Endometrium (tissue), 2 donors: Measurements from ENCODE around the gene SHROOM4.

Experiments used
- FAIRE-seq: peaks from 2 replicates; lab custom pipeline; 2012; peaks lifted over from hg19 to GRCh38; lab: Jason Lieb, UNC
- donor health status: control.
- donor health status: control.

The SHROOM4 gene

DNA sequence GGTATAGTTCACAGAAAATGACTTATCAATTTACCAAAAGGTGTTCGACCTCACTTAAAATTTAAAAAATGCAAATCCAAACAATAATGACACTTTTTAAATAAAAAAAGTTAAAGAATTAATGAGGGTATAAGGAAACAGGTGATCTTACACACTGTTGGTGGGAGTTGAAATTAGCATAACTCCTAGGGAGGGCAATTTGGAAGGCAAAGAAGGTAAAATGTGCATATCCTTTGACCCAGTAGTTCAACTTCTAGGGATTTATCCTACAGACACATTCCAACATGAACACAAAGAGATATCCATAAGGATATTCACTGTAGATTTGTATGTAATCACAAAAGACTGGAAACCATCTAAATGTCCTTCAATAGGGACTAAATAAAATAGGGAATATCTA lies 199.5 kb downstream of the SHROOM4 start:
- FAIRE-seq, result no peak

DNA sequence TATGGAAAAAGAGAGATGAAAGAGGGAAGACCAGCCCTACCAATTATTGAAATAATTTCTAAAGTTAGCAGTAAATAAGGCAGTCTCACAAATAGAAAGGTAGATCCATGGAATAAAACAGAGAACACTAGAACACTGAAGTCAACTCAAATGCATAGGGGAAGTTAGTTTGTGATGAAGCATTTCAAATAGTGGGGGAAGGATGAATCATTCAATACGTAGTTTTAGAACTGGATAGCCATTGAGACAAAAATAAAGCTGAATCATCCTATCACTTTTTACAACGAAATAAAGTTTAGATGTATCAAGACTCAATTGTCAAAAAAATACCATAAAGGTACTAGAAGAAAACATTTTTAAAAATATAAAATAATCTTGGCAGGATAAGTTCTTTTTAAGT lies 200.1 kb downstream of the SHROOM4 start:
- FAIRE-seq, result no peak

DNA sequence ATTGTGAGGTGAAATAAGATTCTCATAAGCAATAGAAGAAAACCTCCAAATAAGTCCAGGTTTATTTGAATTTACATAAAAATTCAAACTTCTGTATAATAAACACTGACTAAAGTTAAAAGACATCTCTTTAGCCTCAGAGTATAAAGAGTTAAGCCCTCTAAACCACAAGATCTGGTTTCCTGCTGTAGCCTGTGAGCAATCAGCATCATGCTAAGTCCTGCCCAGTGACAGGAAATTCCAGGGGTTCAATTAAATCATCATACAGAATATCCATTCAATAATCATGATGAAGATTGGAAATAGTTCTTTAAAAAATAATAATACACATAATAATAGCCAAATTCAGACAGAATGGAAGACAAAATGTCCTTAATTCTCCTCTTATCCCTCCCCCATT lies 204.2 kb downstream of the SHROOM4 start:
- FAIRE-seq, result no peak

DNA sequence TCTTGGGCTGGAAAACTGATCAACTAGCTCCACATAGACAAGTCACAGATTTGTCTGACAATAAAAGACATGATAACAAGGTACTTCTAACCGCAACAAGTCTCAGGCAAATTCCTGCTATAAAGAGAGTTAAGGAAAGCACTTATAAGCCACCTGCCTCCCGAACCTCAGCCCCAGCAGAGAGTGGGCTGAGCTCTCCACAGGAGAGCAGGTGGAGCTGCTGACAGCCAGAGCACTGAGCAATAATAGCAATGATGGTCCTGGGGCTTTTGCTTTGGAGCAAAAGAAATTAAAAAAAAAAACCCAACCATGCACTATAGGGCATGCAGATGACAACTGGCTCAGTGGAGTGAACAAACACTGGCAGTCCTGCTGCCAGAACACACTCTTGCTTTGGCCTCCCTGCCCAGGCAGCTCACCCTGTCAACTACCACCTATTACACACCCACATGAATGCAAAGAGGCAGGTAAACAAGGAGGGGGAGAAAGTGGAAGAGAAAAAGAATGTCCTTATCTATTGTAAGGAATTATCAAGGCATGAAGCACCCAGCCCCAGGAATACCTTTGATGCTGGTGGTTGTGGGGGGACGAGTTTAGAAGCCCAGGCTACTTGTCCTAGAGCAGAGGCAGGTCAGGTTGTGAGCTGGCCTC lies 207.6 kb downstream of the SHROOM4 start:
- no peak for FAIRE-seq

DNA sequence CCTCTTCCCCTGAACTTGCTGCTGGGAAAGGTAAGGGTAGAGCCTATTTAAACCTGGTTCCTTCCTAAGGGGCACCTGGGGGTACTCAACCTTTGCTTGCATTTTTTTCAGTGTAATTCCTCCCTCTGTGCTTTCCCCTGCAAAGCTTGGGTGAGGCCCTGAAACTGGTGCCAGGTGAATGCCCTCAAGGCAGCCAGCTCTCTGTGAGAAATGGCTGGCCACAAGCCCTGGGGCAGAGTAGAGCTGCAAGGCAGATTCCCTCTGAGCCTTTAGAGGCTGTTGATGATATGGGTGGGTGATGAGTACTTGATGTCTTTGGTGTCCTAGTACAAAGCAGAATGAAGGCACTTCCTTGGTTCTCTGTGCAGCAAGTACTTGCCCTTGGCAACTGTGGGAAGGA lies 217.9 kb downstream of the SHROOM4 start:
- FAIRE-seq, result no peak

DNA sequence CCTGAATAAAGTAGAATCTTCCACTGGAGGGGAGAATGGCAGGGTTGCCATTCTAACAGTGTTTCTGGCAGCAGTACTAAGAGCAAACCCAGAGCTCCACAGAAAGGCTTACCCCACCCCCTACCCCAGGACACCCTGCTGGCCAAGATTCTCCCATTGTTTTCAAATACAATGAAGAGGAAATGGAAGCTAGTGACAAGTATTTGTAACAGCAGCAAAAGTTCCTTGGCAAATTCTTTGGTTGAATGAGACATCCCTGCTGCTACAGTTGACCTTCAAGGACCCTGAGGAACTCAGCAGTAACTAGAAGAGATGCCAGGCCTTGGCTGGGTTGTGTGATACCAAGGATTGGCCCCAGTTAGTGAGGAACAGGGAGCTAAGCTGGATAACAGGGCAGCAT lies 219.2 kb downstream of the SHROOM4 start:
- no peak for FAIRE-seq

DNA sequence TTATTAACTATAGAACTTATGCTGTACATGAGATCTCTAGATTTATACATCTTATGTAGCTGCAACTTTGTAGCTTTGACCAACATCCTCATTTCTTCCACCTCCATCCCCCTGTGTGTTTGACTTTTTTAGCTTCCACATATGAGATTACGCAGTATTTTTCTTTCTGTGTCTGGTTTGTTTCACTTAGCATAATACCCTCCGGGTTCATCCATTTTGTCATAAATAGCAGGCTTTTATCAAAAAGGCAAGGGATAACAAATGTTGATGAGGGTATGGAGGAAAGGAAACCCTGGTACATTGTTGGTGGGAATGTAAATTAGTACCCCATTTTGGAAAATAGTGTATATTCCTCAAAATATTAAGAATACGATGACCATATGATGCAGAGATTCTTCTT lies 227.0 kb downstream of the SHROOM4 start:
- FAIRE-seq, result no peak

DNA sequence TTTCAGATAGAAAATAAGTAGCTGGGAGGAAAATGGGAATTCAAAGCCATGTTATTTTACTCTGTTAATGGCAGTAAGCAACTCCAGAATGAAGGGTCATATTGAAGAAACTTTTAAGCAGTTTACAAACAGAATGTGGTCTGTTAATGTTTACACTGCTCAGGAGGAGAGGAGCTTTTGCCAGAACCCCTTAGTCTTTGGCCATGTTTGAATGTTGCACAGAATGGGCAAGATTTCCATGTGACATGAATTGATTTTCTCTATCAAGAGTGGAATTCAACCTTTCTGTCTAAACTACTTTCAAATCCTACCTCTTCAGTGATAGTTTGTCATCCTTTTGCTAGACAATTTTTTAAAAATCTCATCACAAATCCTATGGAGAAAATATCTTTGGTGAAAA lies 227.6 kb downstream of the SHROOM4 start:
- FAIRE-seq, result no peak

DNA sequence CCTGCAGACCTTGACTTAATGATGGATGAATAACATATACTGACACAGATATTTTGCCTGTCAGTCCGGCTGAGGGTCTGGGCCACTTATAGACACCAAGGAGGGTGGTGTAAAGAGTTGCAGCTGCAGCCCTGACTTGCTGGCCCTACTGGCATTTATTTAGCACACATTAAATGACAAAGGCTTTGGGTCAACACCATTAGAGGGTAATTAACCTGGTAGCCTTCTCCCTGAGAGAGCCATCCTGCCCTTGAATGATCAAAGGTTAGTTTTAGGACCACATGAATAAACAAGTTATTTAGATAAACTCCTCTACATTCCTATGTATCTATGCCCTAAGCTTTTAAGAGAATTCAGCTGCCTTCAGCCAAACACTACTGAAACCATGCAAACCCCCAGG lies 232.6 kb downstream of the SHROOM4 start:
- no peak for FAIRE-seq

DNA sequence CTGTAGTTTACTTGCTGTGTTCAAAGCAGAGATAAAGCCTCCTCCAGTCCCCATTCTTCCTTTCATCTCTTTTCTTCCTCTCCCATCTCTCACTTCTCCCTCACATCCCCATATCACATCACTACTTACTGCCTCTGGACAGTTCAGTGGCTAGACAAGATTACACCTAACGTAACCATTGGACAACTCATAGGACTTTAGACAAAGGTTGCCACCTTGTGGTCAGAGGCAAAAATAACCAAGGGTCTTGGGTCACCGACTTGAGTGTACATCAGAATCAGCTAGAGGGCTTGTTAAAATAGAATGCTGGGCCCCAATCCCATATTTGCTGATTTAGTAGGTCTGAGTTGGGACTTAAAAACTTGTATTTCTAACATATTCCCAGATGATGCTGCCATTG lies 234.0 kb downstream of the SHROOM4 start:
- FAIRE-seq, result no peak

DNA sequence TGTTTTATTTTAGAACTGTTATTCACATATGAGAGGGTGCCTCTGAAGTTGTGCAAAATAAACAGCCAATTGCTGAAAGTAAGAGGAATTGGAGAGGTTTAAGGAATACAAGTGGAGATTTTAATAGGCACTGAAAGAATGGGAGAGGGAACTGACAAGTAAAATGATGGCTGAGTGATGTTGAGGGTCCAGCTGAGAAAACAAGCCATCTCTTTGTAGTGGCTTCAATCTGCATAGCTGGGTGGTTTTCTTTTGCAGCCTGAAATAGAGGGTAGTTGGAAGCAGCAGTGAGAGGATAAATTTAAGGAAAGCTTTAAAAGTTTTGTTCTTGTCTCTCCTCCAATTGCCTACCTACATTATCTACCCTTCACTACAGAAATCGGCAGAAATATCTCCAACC lies 236.7 kb downstream of the SHROOM4 start:
- FAIRE-seq, result no peak

DNA sequence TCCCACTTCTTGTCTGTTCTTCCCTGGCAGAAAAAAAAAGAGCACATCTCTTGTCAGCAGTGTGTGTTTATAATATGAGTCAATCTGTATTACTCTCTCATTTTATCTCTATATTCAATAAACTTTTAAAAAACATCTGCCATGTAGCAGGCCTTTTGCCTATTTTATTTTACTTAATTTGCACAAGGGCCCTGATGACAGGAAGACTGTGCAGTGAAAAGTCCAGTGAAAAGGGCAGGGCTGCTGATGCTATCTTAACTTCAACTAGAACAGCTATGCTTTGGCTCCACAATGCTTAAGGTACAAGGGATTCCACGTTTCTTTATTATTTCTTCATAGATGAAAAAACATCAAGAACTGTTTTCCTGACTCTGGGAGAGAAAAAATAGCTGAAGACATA lies 246.4 kb downstream of the SHROOM4 start:
- no peak for FAIRE-seq

DNA sequence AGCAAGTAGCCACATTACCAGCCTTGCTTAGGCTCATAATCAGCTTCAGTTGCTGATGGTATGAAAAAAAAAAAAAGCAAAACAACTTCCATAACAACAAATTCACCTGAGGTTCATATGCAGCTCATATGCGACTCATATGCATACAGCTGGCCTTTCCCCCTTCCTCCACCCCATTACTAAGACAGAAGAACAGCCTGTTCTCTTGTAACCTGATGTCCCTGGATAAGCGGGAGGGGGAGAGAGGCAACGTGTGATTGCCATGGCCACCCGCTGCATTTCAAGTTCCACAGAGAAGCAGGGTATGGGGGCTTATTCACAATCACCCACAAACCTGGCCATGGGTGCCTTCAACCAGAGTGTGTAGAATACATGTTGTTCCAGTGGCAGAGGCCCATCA lies 248.3 kb downstream of the SHROOM4 start:
- FAIRE-seq, result no peak
